GM23338 (cell line): ENCODE results near the gene ZNF581. TPM values are rescaled to one million over a fixed set of nuclear protein-coding genes. Genes with fewer than 3 reads are reported as not detected.
A peak's percentile ranks its signal among the peaks of the same experiment; 100 is the strongest.

Source experiments
- ATAC-seq: fragments of 200-7000 bp; cut with Tn5 transposase; 3 replicates; pipeline ENCODE4 v1.9.1; 2020
- DNase-seq: peaks from one replicate; pipeline ENCODE4 v3.0.0-alpha.2; 2015; ENCODE audit warnings: low spot score
- H2AFZ ChIP-seq: fragments of 200-600 bp; sonication (generic); 2 replicates; pipeline ENCODE4 v1.8.0; 2016; ENCODE audit warnings: antibody characterized with exemption, mild to moderate bottlenecking, moderate library complexity
- H3F3A ChIP-seq: fragments of 200-600 bp; sonication (generic); replicated peaks from 2 replicates; pipeline ENCODE4 v1.8.0; 2017; ENCODE audit warnings: antibody characterized with exemption, mixed run types, low read depth
- H3K27ac ChIP-seq: fragments of 200-600 bp; sonication (generic); 2 replicates; pipeline ENCODE4 v1.6.1; 2016; ENCODE audit warnings: low read depth
- H3K27me3 ChIP-seq: fragments of 200-600 bp; sonication (generic); 2 replicates; pipeline ENCODE4 v1.8.0; 2016; ENCODE audit warnings: mild to moderate bottlenecking, mixed run types, moderate library complexity; ENCODE audit not compliant: insufficient read depth
- H3K36me3 ChIP-seq: fragments of 200-600 bp; sonication (generic); 2 replicates; pipeline ENCODE4 v1.8.0; 2016; ENCODE audit warnings: mild to moderate bottlenecking; ENCODE audit not compliant: insufficient read depth
- H3K4me1 ChIP-seq: fragments of 200-600 bp; sonication (generic); 2 replicates; pipeline ENCODE4 v1.8.0; 2016; ENCODE audit warnings: mild to moderate bottlenecking, moderate library complexity; ENCODE audit not compliant: insufficient read depth
- H3K4me2 ChIP-seq: fragments of 200-600 bp; sonication (generic); 2 replicates; pipeline ENCODE4 v1.7.1; 2017; ENCODE audit warnings: mixed run types
- H3K4me3 ChIP-seq: fragments of 200-600 bp; sonication (generic); 2 replicates; pipeline ENCODE4 v1.6.1; 2016; ENCODE audit warnings: mixed run types
- H3K79me2 ChIP-seq: fragments of 200-600 bp; sonication (generic); replicated peaks from 2 replicates; pipeline ENCODE4 v1.8.0; 2017; ENCODE audit warnings: mild to moderate bottlenecking; ENCODE audit not compliant: insufficient read depth
- H3K9me2 ChIP-seq: fragments of 200-600 bp; sonication (generic); 2 replicates; pipeline ENCODE4 v1.8.0; 2017; ENCODE audit not compliant: insufficient read depth
- H4K20me1 ChIP-seq: fragments of 200-600 bp; sonication (generic); replicated peaks from 2 replicates; pipeline ENCODE4 v1.8.0; 2017; ENCODE audit warnings: mild to moderate bottlenecking; ENCODE audit not compliant: insufficient read depth
- H3K27ac Mint-ChIP-seq: 2 replicates; pipeline ENCODE4 v1.8.0; 2020; ENCODE audit warnings: inconsistent platforms, mild to moderate bottlenecking, moderate library complexity, mixed read lengths
- H3K27me3 Mint-ChIP-seq: 3 replicates; pipeline ENCODE4 v1.8.0; 2022; ENCODE audit warnings: low read depth, mild to moderate bottlenecking, moderate library complexity, mixed read lengths, inconsistent platforms; ENCODE audit not compliant: insufficient read depth, poor library complexity
- H3K36me3 Mint-ChIP-seq: 3 replicates; pipeline ENCODE4 v1.8.0; 2021; ENCODE audit warnings: low read depth, mild to moderate bottlenecking, inconsistent platforms, moderate library complexity, mixed read lengths
- H3K4me1 Mint-ChIP-seq: 3 replicates; pipeline ENCODE4 v1.8.0; 2020; ENCODE audit warnings: mild to moderate bottlenecking, inconsistent platforms, mixed read lengths
- H3K4me3 Mint-ChIP-seq: 3 replicates; pipeline ENCODE4 v1.8.0; 2021; ENCODE audit warnings: moderate library complexity, mild to moderate bottlenecking, inconsistent platforms, mixed read lengths
- H3K9me3 Mint-ChIP-seq: 3 replicates; pipeline ENCODE4 v1.8.0; 2020; ENCODE audit warnings: moderate library complexity, mild to moderate bottlenecking, inconsistent platforms, mixed read lengths
- EZH2phosphoT487 ChIP-seq: fragments of 200-600 bp; sonication (generic); IDR thresholded peaks from one replicate; pipeline ENCODE4 v1.8.1; 2018; ENCODE audit warnings: antibody characterized with exemption; ENCODE audit not compliant: unreplicated experiment
- POLR2AphosphoS5 ChIP-seq: IDR thresholded peaks from 2 replicates; pipeline ENCODE4 v1.6.1; 2016; ENCODE audit warnings: antibody characterized with exemption, low read depth
- STAT1 ChIP-seq: IDR thresholded peaks from one replicate; pipeline ENCODE4 v1.6.1; 2016; ENCODE audit warnings: antibody characterized with exemption; ENCODE audit not compliant: unreplicated experiment
- ZNF114 ChIP-seq: fragments of 250-450 bp; sonication (Bioruptor Pico); IDR thresholded peaks from 2 replicates; pipeline ENCODE4 v1.5.0; 2020; ENCODE audit warnings: mild to moderate bottlenecking, moderate library complexity
- polyA plus RNA-seq: library from polyadenylated mRNA; unstranded; fragments of >200 nt; fragmentation: Nextera tagmentation; extraction: Ambion mirVana; gene quantifications from 2 replicates; pipeline ENCODE4 v1.2.1, GENCODE V29; 2016
- total RNA-seq: library from RNA; depleted of rRNA; stranded (reverse); fragments of >200 nt; shearing (Covaris generic); gene quantifications from 2 replicates; pipeline ENCODE4 v1.2.3, GENCODE V29; 2014
- TF ChIP-seq, protein P1 (sequence below): fragments of 250-450 bp; sonication (Bioruptor Pico); IDR thresholded peaks from 2 replicates; pipeline ENCODE4 v1.5.0; 2020; ENCODE audit warnings: mild to moderate bottlenecking, moderate library complexity
- TF ChIP-seq, protein P2 (sequence below): IDR thresholded peaks from 2 replicates; pipeline ENCODE4 v1.6.1; 2016; ENCODE audit warnings: antibody characterized with exemption

Gene ZNF581
- total and polyA plus RNA-seq, 2 experiments from 2014 or later = 48.5 to 87.6 TPM

DNA sequence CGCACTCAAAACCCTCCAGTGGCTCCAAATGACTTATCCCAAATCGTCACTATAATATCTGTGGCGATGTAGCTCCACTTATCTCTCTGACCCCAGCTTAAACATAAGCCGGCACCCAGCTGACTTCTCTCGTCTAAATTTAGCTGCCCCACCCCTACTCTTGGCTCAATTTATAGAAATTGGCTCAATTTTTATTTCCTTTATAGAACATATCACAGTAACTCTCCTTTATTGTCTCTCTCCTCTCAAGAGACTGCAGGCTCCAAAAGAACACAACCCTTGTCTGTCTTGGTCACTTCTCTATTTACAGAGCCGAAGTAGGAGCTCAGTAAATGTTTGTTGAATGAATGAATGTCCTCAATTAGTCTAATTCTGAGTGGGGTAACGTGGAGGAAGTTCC is 19.9 kb upstream of the ZNF581 start (continued):
- TF ChIP-seq, protein P1, sequence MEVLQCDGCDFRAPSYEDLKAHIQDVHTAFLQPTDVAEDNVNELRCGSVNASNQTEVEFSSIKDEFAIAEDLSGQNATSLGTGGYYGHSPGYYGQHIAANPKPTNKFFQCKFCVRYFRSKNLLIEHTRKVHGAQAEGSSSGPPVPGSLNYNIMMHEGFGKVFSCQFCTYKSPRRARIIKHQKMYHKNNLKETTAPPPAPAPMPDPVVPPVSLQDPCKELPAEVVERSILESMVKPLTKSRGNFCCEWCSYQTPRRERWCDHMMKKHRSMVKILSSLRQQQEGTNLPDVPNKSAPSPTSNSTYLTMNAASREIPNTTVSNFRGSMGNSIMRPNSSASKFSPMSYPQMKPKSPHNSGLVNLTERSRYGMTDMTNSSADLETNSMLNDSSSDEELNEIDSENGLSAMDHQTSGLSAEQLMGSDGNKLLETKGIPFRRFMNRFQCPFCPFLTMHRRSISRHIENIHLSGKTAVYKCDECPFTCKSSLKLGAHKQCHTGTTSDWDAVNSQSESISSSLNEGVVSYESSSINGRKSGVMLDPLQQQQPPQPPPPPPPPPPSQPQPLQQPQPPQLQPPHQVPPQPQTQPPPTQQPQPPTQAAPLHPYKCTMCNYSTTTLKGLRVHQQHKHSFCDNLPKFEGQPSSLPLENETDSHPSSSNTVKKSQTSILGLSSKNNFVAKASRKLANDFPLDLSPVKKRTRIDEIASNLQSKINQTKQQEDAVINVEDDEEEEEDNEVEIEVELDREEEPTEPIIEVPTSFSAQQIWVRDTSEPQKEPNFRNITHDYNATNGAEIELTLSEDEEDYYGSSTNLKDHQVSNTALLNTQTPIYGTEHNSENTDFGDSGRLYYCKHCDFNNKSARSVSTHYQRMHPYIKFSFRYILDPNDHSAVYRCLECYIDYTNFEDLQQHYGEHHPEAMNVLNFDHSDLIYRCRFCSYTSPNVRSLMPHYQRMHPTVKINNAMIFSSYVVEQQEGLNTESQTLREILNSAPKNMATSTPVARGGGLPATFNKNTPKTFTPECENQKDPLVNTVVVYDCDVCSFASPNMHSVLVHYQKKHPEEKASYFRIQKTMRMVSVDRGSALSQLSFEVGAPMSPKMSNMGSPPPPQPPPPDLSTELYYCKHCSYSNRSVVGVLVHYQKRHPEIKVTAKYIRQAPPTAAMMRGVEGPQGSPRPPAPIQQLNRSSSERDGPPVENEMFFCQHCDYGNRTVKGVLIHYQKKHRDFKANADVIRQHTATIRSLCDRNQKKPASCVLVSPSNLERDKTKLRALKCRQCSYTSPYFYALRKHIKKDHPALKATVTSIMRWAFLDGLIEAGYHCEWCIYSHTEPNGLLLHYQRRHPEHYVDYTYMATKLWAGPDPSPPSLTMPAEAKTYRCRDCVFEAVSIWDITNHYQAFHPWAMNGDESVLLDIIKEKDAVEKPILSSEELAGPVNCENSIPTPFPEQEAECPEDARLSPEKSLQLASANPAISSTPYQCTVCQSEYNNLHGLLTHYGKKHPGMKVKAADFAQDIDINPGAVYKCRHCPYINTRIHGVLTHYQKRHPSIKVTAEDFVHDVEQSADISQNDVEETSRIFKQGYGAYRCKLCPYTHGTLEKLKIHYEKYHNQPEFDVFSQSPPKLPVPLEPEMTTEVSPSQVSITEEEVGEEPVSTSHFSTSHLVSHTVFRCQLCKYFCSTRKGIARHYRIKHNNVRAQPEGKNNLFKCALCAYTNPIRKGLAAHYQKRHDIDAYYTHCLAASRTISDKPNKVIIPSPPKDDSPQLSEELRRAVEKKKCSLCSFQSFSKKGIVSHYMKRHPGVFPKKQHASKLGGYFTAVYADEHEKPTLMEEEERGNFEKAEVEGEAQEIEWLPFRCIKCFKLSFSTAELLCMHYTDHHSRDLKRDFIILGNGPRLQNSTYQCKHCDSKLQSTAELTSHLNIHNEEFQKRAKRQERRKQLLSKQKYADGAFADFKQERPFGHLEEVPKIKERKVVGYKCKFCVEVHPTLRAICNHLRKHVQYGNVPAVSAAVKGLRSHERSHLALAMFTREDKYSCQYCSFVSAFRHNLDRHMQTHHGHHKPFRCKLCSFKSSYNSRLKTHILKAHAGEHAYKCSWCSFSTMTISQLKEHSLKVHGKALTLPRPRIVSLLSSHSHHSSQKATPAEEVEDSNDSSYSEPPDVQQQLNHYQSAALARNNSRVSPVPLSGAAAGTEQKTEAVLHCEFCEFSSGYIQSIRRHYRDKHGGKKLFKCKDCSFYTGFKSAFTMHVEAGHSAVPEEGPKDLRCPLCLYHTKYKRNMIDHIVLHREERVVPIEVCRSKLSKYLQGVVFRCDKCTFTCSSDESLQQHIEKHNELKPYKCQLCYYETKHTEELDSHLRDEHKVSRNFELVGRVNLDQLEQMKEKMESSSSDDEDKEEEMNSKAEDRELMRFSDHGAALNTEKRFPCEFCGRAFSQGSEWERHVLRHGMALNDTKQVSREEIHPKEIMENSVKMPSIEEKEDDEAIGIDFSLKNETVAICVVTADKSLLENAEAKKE = no peak
- TF ChIP-seq, protein P2, sequence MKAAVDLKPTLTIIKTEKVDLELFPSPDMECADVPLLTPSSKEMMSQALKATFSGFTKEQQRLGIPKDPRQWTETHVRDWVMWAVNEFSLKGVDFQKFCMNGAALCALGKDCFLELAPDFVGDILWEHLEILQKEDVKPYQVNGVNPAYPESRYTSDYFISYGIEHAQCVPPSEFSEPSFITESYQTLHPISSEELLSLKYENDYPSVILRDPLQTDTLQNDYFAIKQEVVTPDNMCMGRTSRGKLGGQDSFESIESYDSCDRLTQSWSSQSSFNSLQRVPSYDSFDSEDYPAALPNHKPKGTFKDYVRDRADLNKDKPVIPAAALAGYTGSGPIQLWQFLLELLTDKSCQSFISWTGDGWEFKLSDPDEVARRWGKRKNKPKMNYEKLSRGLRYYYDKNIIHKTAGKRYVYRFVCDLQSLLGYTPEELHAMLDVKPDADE = no peak
- no peak for TF ChIP-seq ZNF114

DNA sequence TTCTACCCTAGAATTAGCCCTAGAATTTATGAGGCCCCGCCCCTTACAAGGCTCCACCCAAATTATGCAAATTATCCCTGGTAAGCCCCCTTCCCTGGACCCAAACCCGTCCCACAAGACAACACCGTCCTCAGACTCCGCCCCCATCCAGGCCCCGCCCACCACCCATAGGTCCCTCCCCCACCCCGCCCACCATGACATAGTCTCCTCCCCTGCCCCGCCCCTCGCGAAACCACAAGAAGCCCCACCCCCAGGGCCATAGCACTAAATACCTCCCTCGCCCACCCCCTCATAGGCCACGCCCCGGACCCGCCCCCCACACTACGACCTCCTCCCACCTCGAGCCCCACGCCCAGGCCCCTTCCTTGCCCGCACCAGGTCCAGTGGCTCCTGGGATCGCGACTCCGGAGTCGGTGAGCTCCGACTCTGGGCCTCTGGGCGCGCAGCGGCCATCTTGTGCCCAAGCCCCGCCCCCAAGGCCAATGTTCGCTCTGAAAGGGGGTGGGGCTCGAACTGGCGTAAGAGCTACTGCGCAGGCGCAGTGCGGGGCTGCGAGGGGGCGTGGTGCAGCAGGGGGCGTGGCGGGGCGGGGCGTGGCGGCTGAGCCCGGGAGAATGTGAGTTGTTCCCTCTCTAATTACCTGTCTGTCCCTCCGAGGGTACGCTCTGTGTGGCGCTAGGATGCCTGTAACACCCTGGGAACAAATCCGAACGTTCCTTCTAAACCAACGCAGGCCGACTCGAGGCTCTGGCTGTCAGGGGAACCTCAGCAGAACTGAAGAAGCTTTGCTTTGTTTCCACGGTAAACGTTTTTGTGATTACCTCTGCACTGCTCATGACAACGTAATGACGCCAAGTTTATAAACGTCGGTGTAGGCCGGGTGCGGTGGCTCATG is 19.1 kb upstream of the ZNF581 start, which contains the start of gene ZNF784:
ZNF784 (minus strand) TSS at position 458 of the 895 bp plus-strand sequence; CDS start at position 453, 5 bp downstream.
- Mint-ChIP-seq H3K27me3 (peaks cover 20% of the 10 kb centered on the region), H3K9me3 (no peaks in the 10 kb centered on the region; the same call in 2 of the 3 replicates), H3K4me1 (peaks cover 13% of the 10 kb centered on the region; the same call in 2 of the 3 replicates), H3K4me3 (peak within 1 kb of the TSS; percentile 79), H3K36me3 (peaks cover 30% of the 10 kb centered on the region), H3K27ac (peak within 1 kb of the TSS; percentile 98)
- Histone ChIP-seq H3K27ac (peak within 1 kb of the TSS; percentile 97), H3K27me3 (0 out of 2 replicates have a peak, but pooled peaks cover 5% of the 10 kb centered on the region), H3K4me3 (peak within 1 kb of the TSS; percentile 69), H3K4me2 (peak within 1 kb of the TSS; percentile 68), H4K20me1 (peaks cover 5% of the 10 kb centered on the region), H3K4me1 (no peaks in the 10 kb centered on the region; the same call in 1 of the 2 replicates), H3K79me2 (peaks cover 9% of the 10 kb centered on the region), H3K9me2 (no peaks in the 10 kb centered on the region), H3K36me3 (no peaks in the 10 kb centered on the region), H2AFZ (peak within 1 kb of the TSS; percentile 97; the same call in 1 of the 2 replicates), H3F3A (peaks cover 12% of the 10 kb centered on the region)
- ATAC-seq = peak; percentile 95
- DNase-seq = peak; percentile 96
- no peak for TF ChIP-seq EZH2phosphoT487
- TF ChIP-seq STAT1 = no peak
- peak; percentile 84 for TF ChIP-seq POLR2AphosphoS5
